Lung (tissue), 12 donors: ENCODE data around the gene GAREM2. TPM values are rescaled to one million over a fixed set of nuclear protein-coding genes. Genes with fewer than 3 reads are reported as not detected.

Source experiments
- ATAC-seq: fragments of 200-7000 bp; cut with Tn5 transposase; one replicate; pipeline ENCODE4 v1.9.1; 2020; ENCODE audit warnings: moderate number of reproducible peaks; ENCODE audit not compliant: insufficient read depth, low FRiP score
- DNase-seq, 3 donors: peaks; one replicate each; pipeline ENCODE4 v3.0.0-alpha.2; 2013 to 2017
- H3K27ac ChIP-seq, 2 donors: one replicate each; pipeline ENCODE4 v1.5.1; 2013; ENCODE audit warnings: mild to moderate bottlenecking in 2 of 2, moderate library complexity in 2 of 2, control low read depth in 1 of 2, inconsistent platforms in 1 of 2, low read depth in 1 of 2, low read length in 1 of 2
- H3K27me3 ChIP-seq, 3 donors: one replicate each; pipeline ENCODE4 v1.5.1; 2013; ENCODE audit warnings: low read length in 2 of 3; ENCODE audit not compliant: control insufficient read depth in 3 of 3, insufficient read depth in 3 of 3
- H3K36me3 ChIP-seq, 4 donors: one replicate each; pipeline ENCODE4 v1.5.1; 2013; ENCODE audit warnings: low read length in 4 of 4, mild to moderate bottlenecking in 1 of 4, moderate library complexity in 1 of 4; ENCODE audit not compliant: control insufficient read depth in 4 of 4, insufficient read depth in 4 of 4
- H3K4me1 ChIP-seq, 5 donors: one replicate each; pipeline ENCODE4 v1.5.1; 2013; ENCODE audit warnings: low read length in 5 of 5, mild to moderate bottlenecking in 2 of 5, moderate library complexity in 1 of 5; ENCODE audit not compliant: control insufficient read depth in 5 of 5, insufficient read depth in 5 of 5
- H3K4me3 ChIP-seq: one replicate; pipeline ENCODE4 v1.5.1; 2013; ENCODE audit warnings: mild to moderate bottlenecking, control low read depth, moderate library complexity
- H3K9ac ChIP-seq, 2 donors: one replicate each; pipeline ENCODE4 v1.5.1; 2013; ENCODE audit warnings: low read length in 2 of 2, control low read depth in 1 of 2; ENCODE audit not compliant: insufficient read depth in 1 of 2
- H3K9me3 ChIP-seq, 4 donors: one replicate each; pipeline ENCODE4 v1.5.1; 2013; ENCODE audit warnings: low read length in 3 of 4, mild to moderate bottlenecking in 1 of 4, moderate library complexity in 1 of 4; ENCODE audit not compliant: control insufficient read depth in 4 of 4, insufficient read depth in 3 of 4
- CTCF ChIP-seq: IDR thresholded peaks from 2 replicates; pipeline ENCODE4 v1.5.1; 2012; ENCODE audit warnings: mild to moderate bottlenecking; ENCODE audit errors: control extremely low read depth, extremely low read depth
- WGBS, 2 donors: extraction: QIAGEN DNeasy Blood & Tissue Kit; methylation state at CpG; one replicate each; pipeline ENCODE4 v1.1.7; 2013; 5-methylcytosine and 5-hydroxymethylcytosine counted together
- polyA plus RNA-seq, 2 donors: library from polyadenylated mRNA; stranded (reverse); fragments of 200-250 nt; gene quantifications; one replicate each; pipeline ENCODE4 v1.2.1, GENCODE V29; 2013
- total RNA-seq, 2 donors: library from RNA; depleted of rRNA in 1 of 2; stranded (reverse); fragments of >200 nt in 1 of 2; gene quantifications; one replicate each; pipeline ENCODE4 v1.2.1, GENCODE V29; 2014 to 2021
- donor health status: control.
- donor health status: control.
- donor health status: Bipolar disorder and iron deficiency.
- donor health status: healthy.
- donor health status: DM: yes; HTN: yes; CAD: no.

Gene GAREM2
- total and polyA plus RNA-seq, 4 donors: 0.37 to 2.8 (median 1.3) TPM

- no peak for TF ChIP-seq CTCF
- ATAC-seq (no peak), DNase-seq (peak; percentile 40 to 47 (median 45))
- Histone ChIP-seq H3K9me3 (no peaks in the 10 kb centered on the region), H3K36me3 (no peaks in the 10 kb centered on the region), H3K4me3 (no peak overlapping the region), H3K27ac (no peak overlapping the region), H3K4me1 (peaks cover 0 to 22% (median 6%) of the 10 kb centered on the region in 5 donors), H3K9ac (no peak overlapping the region), H3K27me3 (peaks cover 0 to 10% (median 6%) of the 10 kb centered on the region in 3 donors)
- WGBS, 2 donors: 18 to 25% methylated on average over 30 to 56 of the region's 56 CpGs
Measured at GRCh38 chr2:26172189-26172870, 558 bp upstream of the GAREM2 start.

GRCh38 chr2:26173776-26174482 is 1.0 kb downstream of the GAREM2 start:
- Histone ChIP-seq H3K9me3 (no peaks in the 10 kb centered on the region), H3K36me3 (no peaks in the 10 kb centered on the region), H3K4me1 (peaks cover 0 to 27% (median 6%) of the 10 kb centered on the region in 5 donors), H3K27ac (no peak overlapping the region), H3K27me3 (peaks cover 0 to 10% (median 6%) of the 10 kb centered on the region in 3 donors), H3K4me3 (no peak overlapping the region), H3K9ac (no peak overlapping the region)
- 21 to 22% methylated on average over 42 to 46 of the region's 46 CpGs for WGBS, 2 donors
- ATAC-seq: no peak
- no peak for TF ChIP-seq CTCF
- DNase-seq: peak in 1 of 3 donors; percentile 25

- Histone ChIP-seq H3K4me3 (no peak overlapping the region), H3K9ac (no peak overlapping the region), H3K36me3 (no peaks in the 10 kb centered on the region), H3K9me3 (no peaks in the 10 kb centered on the region), H3K27ac (no peak overlapping the region), H3K4me1 (peaks cover 0 to 33% (median 6%) of the 10 kb centered on the region in 5 donors), H3K27me3 (peaks cover 0 to 10% (median 6%) of the 10 kb centered on the region in 3 donors)
- DNase-seq: peak in 1 of 3 donors; percentile 31
- TF ChIP-seq CTCF: no peak
- ATAC-seq: no peak
- WGBS, 2 donors: 60 to 73% methylated on average over 10 of the region's 10 CpGs
Measured at GRCh38 chr2:26174691-26175465, 2.0 kb downstream of the GAREM2 start.
